ENCODE results near the gene PLEKHD1.
"Not testable (repeated sequence)": the region's sequence is repeated elsewhere in the genome, so short reads cannot be mapped to it uniquely, and the experiment has no call there.

GRCh38 chr14:69498286-69498685, 13.8 kb downstream of the PLEKHD1 start:
- TF ChIP-seq, protein P1, sequence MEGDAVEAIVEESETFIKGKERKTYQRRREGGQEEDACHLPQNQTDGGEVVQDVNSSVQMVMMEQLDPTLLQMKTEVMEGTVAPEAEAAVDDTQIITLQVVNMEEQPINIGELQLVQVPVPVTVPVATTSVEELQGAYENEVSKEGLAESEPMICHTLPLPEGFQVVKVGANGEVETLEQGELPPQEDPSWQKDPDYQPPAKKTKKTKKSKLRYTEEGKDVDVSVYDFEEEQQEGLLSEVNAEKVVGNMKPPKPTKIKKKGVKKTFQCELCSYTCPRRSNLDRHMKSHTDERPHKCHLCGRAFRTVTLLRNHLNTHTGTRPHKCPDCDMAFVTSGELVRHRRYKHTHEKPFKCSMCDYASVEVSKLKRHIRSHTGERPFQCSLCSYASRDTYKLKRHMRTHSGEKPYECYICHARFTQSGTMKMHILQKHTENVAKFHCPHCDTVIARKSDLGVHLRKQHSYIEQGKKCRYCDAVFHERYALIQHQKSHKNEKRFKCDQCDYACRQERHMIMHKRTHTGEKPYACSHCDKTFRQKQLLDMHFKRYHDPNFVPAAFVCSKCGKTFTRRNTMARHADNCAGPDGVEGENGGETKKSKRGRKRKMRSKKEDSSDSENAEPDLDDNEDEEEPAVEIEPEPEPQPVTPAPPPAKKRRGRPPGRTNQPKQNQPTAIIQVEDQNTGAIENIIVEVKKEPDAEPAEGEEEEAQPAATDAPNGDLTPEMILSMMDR (conservative IDR thresholded peaks at IDR 0.05; ENCODE audit: low read depth, low read length): not testable (repeated sequence)
- TF ChIP-seq EZH2 (IDR thresholded peaks at IDR 0.05; ENCODE audit: borderline replicate concordance, low read depth, low read length, poor library complexity, severe bottlenecking): not testable (repeated sequence)
